ENCODE results near the gene PPP1R14C. TPM values are rescaled to one million over a fixed set of nuclear protein-coding genes. Genes with fewer than 3 reads are reported as not detected.

PPP1R14C gene
- total RNA-seq, 1 donor from 2014 or later = 0.26 TPM

DNA sequence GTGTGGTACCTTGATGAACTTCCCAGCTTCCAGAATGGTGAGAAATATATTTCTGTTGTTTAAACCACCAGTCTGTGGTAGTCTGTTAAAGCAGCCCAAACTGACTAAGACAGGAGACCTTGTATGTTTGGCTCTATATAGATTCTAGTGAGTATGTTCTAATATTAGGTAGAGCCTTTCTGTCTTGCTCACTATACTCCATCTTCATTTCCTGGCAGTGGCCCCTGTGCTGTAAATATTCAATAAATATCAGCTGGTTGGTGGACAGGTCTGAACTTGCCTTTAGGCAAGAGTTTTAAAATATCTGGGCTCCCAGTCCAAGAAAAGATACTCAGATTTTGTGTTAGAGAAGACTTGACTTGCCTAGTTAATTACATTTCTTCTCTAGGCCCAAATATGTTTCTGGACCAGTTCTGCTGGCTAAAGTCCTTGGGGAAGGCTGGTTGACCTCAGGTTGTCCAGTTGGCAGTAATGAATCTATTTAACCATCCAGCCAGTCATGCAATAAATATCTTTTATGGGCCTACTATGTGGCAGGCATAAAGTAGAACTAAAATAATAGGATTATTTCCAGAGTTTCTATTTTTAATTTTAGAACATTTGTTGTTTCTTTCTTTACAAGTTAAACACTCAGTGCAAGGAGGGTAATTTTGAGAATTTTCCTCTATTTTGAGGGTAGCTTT lies 22.3 kb downstream of the PPP1R14C start:
- H4K20me1 ChIP-seq (ENCODE audit: low read depth) = no peaks in the 10 kb centered on the region
- no peak for TF ChIP-seq EZH2 (IDR thresholded peaks at IDR 0.05)
- TF ChIP-seq, protein P1, sequence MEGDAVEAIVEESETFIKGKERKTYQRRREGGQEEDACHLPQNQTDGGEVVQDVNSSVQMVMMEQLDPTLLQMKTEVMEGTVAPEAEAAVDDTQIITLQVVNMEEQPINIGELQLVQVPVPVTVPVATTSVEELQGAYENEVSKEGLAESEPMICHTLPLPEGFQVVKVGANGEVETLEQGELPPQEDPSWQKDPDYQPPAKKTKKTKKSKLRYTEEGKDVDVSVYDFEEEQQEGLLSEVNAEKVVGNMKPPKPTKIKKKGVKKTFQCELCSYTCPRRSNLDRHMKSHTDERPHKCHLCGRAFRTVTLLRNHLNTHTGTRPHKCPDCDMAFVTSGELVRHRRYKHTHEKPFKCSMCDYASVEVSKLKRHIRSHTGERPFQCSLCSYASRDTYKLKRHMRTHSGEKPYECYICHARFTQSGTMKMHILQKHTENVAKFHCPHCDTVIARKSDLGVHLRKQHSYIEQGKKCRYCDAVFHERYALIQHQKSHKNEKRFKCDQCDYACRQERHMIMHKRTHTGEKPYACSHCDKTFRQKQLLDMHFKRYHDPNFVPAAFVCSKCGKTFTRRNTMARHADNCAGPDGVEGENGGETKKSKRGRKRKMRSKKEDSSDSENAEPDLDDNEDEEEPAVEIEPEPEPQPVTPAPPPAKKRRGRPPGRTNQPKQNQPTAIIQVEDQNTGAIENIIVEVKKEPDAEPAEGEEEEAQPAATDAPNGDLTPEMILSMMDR (IDR thresholded peaks at IDR 0.05) = no peak
- no peak for TF ChIP-seq EZH2phosphoT487 (IDR thresholded peaks at IDR 0.05)
- H3K36me3 ChIP-seq = no peaks in the 10 kb centered on the region
- H3K27me3 ChIP-seq = no peaks in the 10 kb centered on the region
- no peak overlapping the region for H3K27ac ChIP-seq
- H3K4me2 ChIP-seq = no peak overlapping the region
- no peaks in the 10 kb centered on the region for H3F3A ChIP-seq (ENCODE audit: low read depth)
- no peaks in the 10 kb centered on the region for H3K9me3 ChIP-seq (ENCODE audit: low read depth)
- no peak overlapping the region for H3K9ac ChIP-seq
- no peak overlapping the region for H2AFZ ChIP-seq (replicated peaks)
- H3K4me1 ChIP-seq = no peaks in the 10 kb centered on the region
- no peak overlapping the region for H3K4me3 ChIP-seq
- Mint-ChIP-seq H3K27ac (no peak overlapping the region), H3K36me3 (no peaks in the 10 kb centered on the region), H3K4me3 (no peak overlapping the region), H3K27me3 (ENCODE audit: insufficient read depth, low read depth) (no peaks in the 10 kb centered on the region), H3K4me1 (peaks cover 3% of the 10 kb centered on the region), H3K9me3 (no peaks in the 10 kb centered on the region)
- no peak for DNase-seq (ENCODE audit: low spot score)
- H3K79me2 ChIP-seq (ENCODE audit: low read depth) = no peaks in the 10 kb centered on the region

GRCh38 chr6:150167479-150167873 lies 24.6 kb downstream of the PPP1R14C start:
- Mint-ChIP-seq H3K4me1 (peaks cover 18% of the 10 kb centered on the region), H3K4me3 (no peak overlapping the region), H3K9me3 (no peaks in the 10 kb centered on the region), H3K36me3 (no peaks in the 10 kb centered on the region), H3K27ac (no peak overlapping the region), H3K27me3 (ENCODE audit: insufficient read depth, low read depth) (no peaks in the 10 kb centered on the region)
- no peaks in the 10 kb centered on the region for H3F3A ChIP-seq (ENCODE audit: low read depth)
- no peak overlapping the region for H2AFZ ChIP-seq (replicated peaks)
- H3K36me3 ChIP-seq = no peaks in the 10 kb centered on the region
- TF ChIP-seq EZH2 (IDR thresholded peaks at IDR 0.05) (no peak), EZH2phosphoT487 (IDR thresholded peaks at IDR 0.05) (no peak)
- TF ChIP-seq, protein P1 (IDR thresholded peaks at IDR 0.05) = no peak
- no peaks in the 10 kb centered on the region for H3K9me3 ChIP-seq (ENCODE audit: low read depth)
- DNase-seq (ENCODE audit: low spot score) = no peak
- no peaks in the 10 kb centered on the region for H3K27me3 ChIP-seq
- H3K4me1 ChIP-seq = no peaks in the 10 kb centered on the region
- H3K4me2 ChIP-seq = no peak overlapping the region
- H4K20me1 ChIP-seq (ENCODE audit: low read depth) = no peaks in the 10 kb centered on the region
- no peaks in the 10 kb centered on the region for H3K79me2 ChIP-seq (ENCODE audit: low read depth)
- no peak overlapping the region for H3K9ac ChIP-seq
- no peak overlapping the region for H3K27ac ChIP-seq
- no peak overlapping the region for H3K4me3 ChIP-seq

DNA sequence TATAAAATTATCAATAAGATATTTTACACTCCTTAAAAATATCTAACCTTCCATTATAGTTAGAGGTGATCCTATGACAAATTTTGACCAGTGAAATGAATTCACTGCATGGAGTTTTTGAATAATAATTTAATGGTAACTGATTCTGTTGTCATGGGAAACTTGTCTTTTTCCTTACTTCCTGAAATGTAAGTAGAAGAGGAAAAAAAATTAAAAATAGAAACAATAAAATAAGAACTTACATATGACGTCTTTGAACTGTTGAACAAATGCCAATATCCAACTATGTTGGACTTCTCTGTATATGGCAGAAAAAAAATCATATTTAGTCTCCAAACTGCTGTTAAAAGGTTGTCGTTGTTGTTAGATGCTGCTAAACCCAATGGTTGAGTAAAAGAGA lies 26.3 kb downstream of the PPP1R14C start:
- Histone ChIP-seq H3K4me2 (no peak overlapping the region), H3F3A (ENCODE audit: low read depth) (no peaks in the 10 kb centered on the region), H3K4me3 (no peak overlapping the region), H4K20me1 (ENCODE audit: low read depth) (no peaks in the 10 kb centered on the region), H3K36me3 (no peaks in the 10 kb centered on the region), H2AFZ (replicated peaks) (no peak overlapping the region), H3K79me2 (ENCODE audit: low read depth) (no peaks in the 10 kb centered on the region), H3K27me3 (no peaks in the 10 kb centered on the region), H3K27ac (no peak overlapping the region), H3K9me3 (ENCODE audit: low read depth) (no peaks in the 10 kb centered on the region), H3K9ac (no peak overlapping the region), H3K4me1 (no peaks in the 10 kb centered on the region)
- Mint-ChIP-seq H3K36me3 (no peaks in the 10 kb centered on the region), H3K9me3 (no peaks in the 10 kb centered on the region), H3K4me3 (no peak overlapping the region), H3K4me1 (peaks cover 18% of the 10 kb centered on the region), H3K27ac (no peak overlapping the region), H3K27me3 (ENCODE audit: insufficient read depth, low read depth) (peaks cover 2% of the 10 kb centered on the region)
- no peak for DNase-seq (ENCODE audit: low spot score)
- TF ChIP-seq, protein P1 (IDR thresholded peaks at IDR 0.05) = no peak

Measured in neural progenitor cell (in vitro differentiated cells).